Globus pallidus (tissue), 1 donor: ENCODE measurements around the gene CIZ1.

Experiments used
- DNase-seq: peaks from one replicate; pipeline ENCODE4 v3.0.0-alpha.2; 2015; ENCODE audit warnings: low spot score

Gene CIZ1

GRCh38 chr9:128163027-128163515 lies 28.3 kb downstream of the CIZ1 start:
- no peak for DNase-seq

- no peak for DNase-seq
Measured at GRCh38 chr9:128162215-128163026, 29.0 kb downstream of the CIZ1 start.

- no peak for DNase-seq
Measured at GRCh38 chr9:128161215-128161902, 30.0 kb downstream of the CIZ1 start.

GRCh38 chr9:128160603-128160987 lies 30.8 kb downstream of the CIZ1 start:
- DNase-seq = no peak

GRCh38 chr9:128159784-128160602 lies 31.4 kb downstream of the CIZ1 start, which contains the start of gene BBLN:
TSS of gene BBLN (plus strand) at chr9:128160265. CDS start at chr9:128160408, 143 bp downstream.
- peak; percentile 92 for DNase-seq

GRCh38 chr9:128159522-128159783 lies 31.9 kb downstream of the CIZ1 start:
- DNase-seq = no peak

- DNase-seq = no peak
Measured at GRCh38 chr9:128155736-128156500, 35.5 kb downstream of the CIZ1 start.

GRCh38 chr9:128153947-128154695 lies 37.3 kb downstream of the CIZ1 start:
- DNase-seq = no peak

GRCh38 chr9:128153060-128153946 lies 38.1 kb downstream of the CIZ1 start:
- no peak for DNase-seq

GRCh38 chr9:128152133-128153059 lies 39.0 kb downstream of the CIZ1 start:
- no peak for DNase-seq

GRCh38 chr9:128151309-128152132 lies 39.9 kb downstream of the CIZ1 start:
- no peak for DNase-seq

GRCh38 chr9:128150594-128151308 lies 40.6 kb downstream of the CIZ1 start:
- DNase-seq = no peak

GRCh38 chr9:128149951-128150593 lies 41.3 kb downstream of the CIZ1 start:
- DNase-seq = no peak

GRCh38 chr9:128149001-128149701 lies 42.2 kb downstream of the CIZ1 start, which contains the start of gene LCN2:
TSS of gene LCN2 (plus strand) at chr9:128149453. CDS start at chr9:128149526, 73 bp downstream.
- DNase-seq = no peak

GRCh38 chr9:128148509-128149000 lies 42.8 kb downstream of the CIZ1 start:
- no peak for DNase-seq

- DNase-seq = no peak
Measured at GRCh38 chr9:128146591-128147120, 44.7 kb downstream of the CIZ1 start.
